Bronchial epithelial cell (primary cell): ENCODE results near the gene CD244. TPM values are rescaled to one million over a fixed set of nuclear protein-coding genes. Genes with fewer than 3 reads are reported as not detected.

ENCODE experiments used
- DNase-seq: peaks from one replicate; pipeline ENCODE4 v3.0.0-alpha.2; 2010; ENCODE audit warnings: low read depth
- FAIRE-seq: peaks from 2 replicates; lab custom pipeline; 2011; peaks lifted over from hg19 to GRCh38; lab: Jason Lieb, UNC
- H3K27me3 ChIP-seq: 2 replicates; pipeline ENCODE4 v1.5.1; 2011; ENCODE audit warnings: low read length; ENCODE audit not compliant: control insufficient read depth, insufficient read depth
- H3K36me3 ChIP-seq: 2 replicates; pipeline ENCODE4 v1.5.1; 2011; ENCODE audit warnings: low read length; ENCODE audit not compliant: control insufficient read depth, insufficient read depth
- H3K4me3 ChIP-seq: 2 replicates; pipeline ENCODE4 v1.5.1; 2011; ENCODE audit warnings: mild to moderate bottlenecking, low read depth, low read length, control low read depth
- CTCF ChIP-seq: IDR thresholded peaks from 2 replicates; pipeline ENCODE4 v1.5.1; 2011; ENCODE audit warnings: mild to moderate bottlenecking, moderate library complexity, low read length, control low read depth, inconsistent platforms; ENCODE audit not compliant: insufficient read depth, severe bottlenecking
- total RNA-seq: library from RNA; depleted of rRNA; stranded (reverse); fragments of >200 nt; gene quantifications from 2 replicates; pipeline ENCODE4 v1.2.1, GENCODE V29; 2014

Gene CD244
- total RNA-seq, 1 donor from 2014 or later = under 0.01 TPM

GRCh38 chr1:160864173-160864572 is 1.5 kb upstream of the CD244 start:
- DNase-seq = no peak

GRCh38 chr1:160863774-160864131 is 1.1 kb upstream of the CD244 start:
- FAIRE-seq (no peak), DNase-seq (no peak)
- no peaks in the 10 kb centered on the region for H3K36me3 ChIP-seq
- H3K4me3 ChIP-seq = no peak overlapping the region
- no peaks in the 10 kb centered on the region for H3K27me3 ChIP-seq
- no peak for TF ChIP-seq CTCF

More at GRCh38 chr1:160864173-160864572, 1.5 kb upstream of the CD244 start:
- FAIRE-seq = no peak
- Histone ChIP-seq H3K27me3 (no peaks in the 10 kb centered on the region), H3K36me3 (no peaks in the 10 kb centered on the region), H3K4me3 (no peak overlapping the region)
- TF ChIP-seq CTCF = no peak

GRCh38 chr1:160863061-160863773 is 530 bp upstream of the CD244 start:
- DNase-seq (no peak), FAIRE-seq (no peak)
- Histone ChIP-seq H3K27me3 (no peaks in the 10 kb centered on the region), H3K4me3 (no peak overlapping the region), H3K36me3 (no peaks in the 10 kb centered on the region)
- TF ChIP-seq CTCF = no peak

- Histone ChIP-seq H3K36me3 (no peaks in the 10 kb centered on the region), H3K27me3 (no peaks in the 10 kb centered on the region), H3K4me3 (no peak overlapping the region)
- no peak for TF ChIP-seq CTCF
- no peak for DNase-seq
- FAIRE-seq = no peak
These were observed 1.7 kb downstream of the CD244 start for GRCh38 chr1:160860840-160861505.

GRCh38 chr1:160859166-160859565 is 3.5 kb downstream of the CD244 start:
- H3K4me3 ChIP-seq = no peak overlapping the region
- TF ChIP-seq CTCF = no peak
- no peaks in the 10 kb centered on the region for H3K27me3 ChIP-seq
- no peaks in the 10 kb centered on the region for H3K36me3 ChIP-seq
- FAIRE-seq = no peak
- no peak for DNase-seq

GRCh38 chr1:160858507-160858906 is 4.2 kb downstream of the CD244 start:
- DNase-seq = peak; percentile 7
- no peaks in the 10 kb centered on the region for H3K27me3 ChIP-seq
- H3K4me3 ChIP-seq = no peak overlapping the region
- TF ChIP-seq CTCF = no peak
- FAIRE-seq = no peak
- no peaks in the 10 kb centered on the region for H3K36me3 ChIP-seq
